WERI-Rb-1 (cell line): Measurements from ENCODE around the gene GAN.

Experiments used
- DNase-seq: peaks from one replicate; pipeline ENCODE4 v3.0.0-alpha.2; 2020
- H3K27ac ChIP-seq: fragments of 250-450 bp; sonication (Bioruptor Pico); 2 replicates; pipeline ENCODE4 v1.5.1; 2020; ENCODE audit warnings: mild to moderate bottlenecking, moderate library complexity
- H3K27me3 ChIP-seq: fragments of 250-450 bp; sonication (Bioruptor Pico); 2 replicates; pipeline ENCODE4 v1.5.1; 2021; ENCODE audit warnings: mild to moderate bottlenecking, low read depth, moderate library complexity; ENCODE audit not compliant: insufficient read depth, severe bottlenecking
- H3K36me3 ChIP-seq: fragments of 250-450 bp; sonication (Bioruptor Pico); 2 replicates; pipeline ENCODE4 v1.5.1; 2020; ENCODE audit warnings: mild to moderate bottlenecking, moderate library complexity
- H3K4me3 ChIP-seq: 2 replicates; pipeline ENCODE4 v1.5.1; 2011; ENCODE audit warnings: low read depth, mild to moderate bottlenecking, control low read depth, low read length
- H3K9me3 ChIP-seq: fragments of 250-450 bp; sonication (Bioruptor Pico); 2 replicates; pipeline ENCODE4 v1.5.1; 2021; ENCODE audit warnings: mild to moderate bottlenecking, moderate library complexity; ENCODE audit not compliant: severe bottlenecking
- TF ChIP-seq, protein P1 (sequence below): IDR thresholded peaks from 2 replicates; pipeline ENCODE4 v1.5.1; 2011; ENCODE audit warnings: low read depth, mild to moderate bottlenecking, control low read depth, inconsistent platforms, low read length

The GAN gene

DNA sequence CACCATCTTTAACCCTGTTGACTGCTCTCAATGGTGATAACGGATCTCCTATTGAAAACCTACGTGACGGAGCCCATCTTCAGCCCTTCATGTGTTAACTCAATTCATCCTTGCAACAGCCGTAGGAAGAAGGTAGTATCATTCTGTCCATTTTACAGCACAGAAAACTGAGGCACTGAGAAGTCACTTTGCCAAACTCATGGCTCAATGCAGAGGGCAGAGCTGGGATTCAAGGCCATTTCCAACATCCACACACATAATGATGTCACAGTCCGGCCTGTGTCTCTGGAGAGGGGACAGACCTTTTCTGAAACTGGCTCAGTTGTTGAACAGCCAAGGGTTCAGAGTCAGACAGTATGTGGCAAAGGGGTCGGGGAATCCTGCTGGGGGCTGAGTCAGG is 77.2 kb downstream of the GAN start:
- Histone ChIP-seq H3K9me3 (no peaks in the 10 kb centered on the region), H3K4me3 (no peak overlapping the region), H3K27me3 (no peaks in the 10 kb centered on the region), H3K36me3 (no peaks in the 10 kb centered on the region), H3K27ac (no peak overlapping the region)
- TF ChIP-seq, protein P1, sequence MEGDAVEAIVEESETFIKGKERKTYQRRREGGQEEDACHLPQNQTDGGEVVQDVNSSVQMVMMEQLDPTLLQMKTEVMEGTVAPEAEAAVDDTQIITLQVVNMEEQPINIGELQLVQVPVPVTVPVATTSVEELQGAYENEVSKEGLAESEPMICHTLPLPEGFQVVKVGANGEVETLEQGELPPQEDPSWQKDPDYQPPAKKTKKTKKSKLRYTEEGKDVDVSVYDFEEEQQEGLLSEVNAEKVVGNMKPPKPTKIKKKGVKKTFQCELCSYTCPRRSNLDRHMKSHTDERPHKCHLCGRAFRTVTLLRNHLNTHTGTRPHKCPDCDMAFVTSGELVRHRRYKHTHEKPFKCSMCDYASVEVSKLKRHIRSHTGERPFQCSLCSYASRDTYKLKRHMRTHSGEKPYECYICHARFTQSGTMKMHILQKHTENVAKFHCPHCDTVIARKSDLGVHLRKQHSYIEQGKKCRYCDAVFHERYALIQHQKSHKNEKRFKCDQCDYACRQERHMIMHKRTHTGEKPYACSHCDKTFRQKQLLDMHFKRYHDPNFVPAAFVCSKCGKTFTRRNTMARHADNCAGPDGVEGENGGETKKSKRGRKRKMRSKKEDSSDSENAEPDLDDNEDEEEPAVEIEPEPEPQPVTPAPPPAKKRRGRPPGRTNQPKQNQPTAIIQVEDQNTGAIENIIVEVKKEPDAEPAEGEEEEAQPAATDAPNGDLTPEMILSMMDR = no peak
- DNase-seq = no peak

DNA sequence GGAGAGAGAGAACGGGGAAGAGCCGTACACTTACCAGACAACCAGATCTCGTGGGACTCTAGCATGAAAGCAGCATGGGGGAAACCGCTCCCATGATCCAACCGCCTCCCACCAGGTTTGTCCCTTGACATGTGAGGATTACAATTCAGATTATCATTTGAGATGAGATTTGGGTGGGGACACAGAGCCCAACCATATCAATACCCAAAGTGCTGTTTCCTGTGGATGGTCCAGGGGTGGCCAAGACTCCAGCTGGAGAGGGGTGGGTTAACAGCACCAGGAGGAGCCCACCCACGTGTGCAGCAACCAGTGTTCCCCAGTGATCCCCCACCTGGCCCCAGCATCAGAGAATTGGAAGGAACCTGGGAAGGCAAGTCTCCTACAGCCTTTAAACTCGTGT is 79.7 kb downstream of the GAN start:
- no peaks in the 10 kb centered on the region for H3K27me3 ChIP-seq
- H3K36me3 ChIP-seq = no peaks in the 10 kb centered on the region
- H3K4me3 ChIP-seq = no peak overlapping the region
- DNase-seq = no peak
- no peak overlapping the region for H3K27ac ChIP-seq
- TF ChIP-seq, protein P1 = no peak
- H3K9me3 ChIP-seq = no peaks in the 10 kb centered on the region

DNA sequence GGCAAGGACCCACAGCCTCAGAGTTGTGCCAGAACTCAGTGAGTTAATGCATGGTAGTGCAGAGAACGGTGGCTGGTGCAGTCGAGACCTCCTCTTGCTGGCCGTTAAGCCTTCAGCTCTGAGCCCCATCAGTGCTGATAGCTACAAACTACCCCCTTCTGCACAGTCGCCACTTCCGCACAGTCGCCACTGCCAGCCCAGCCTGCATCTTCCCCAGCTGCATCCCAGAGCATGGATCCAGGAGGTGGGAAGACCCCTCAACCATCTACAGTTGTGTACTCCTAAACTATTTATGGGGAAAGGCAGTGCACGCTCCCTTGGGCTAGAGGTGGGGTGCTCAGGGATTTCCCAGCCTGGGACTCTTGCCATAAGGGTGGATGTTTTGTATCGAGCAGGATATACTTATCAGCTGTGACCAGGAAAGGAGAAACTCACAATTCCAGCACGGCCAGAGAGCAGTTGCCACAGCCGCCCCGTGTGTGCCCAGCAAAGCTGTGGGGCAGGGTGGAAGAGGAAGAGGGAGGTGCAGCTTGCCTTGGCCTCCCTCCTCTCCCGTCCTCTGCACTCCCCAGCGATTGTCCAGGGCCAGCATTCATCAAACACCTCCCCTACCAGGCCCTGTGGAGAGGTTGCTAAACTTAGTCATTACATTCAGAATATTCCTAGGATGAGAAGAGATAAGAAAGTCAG is 80.3 kb downstream of the GAN start:
- H3K27ac ChIP-seq = no peak overlapping the region
- H3K4me3 ChIP-seq = no peak overlapping the region
- no peaks in the 10 kb centered on the region for H3K36me3 ChIP-seq
- TF ChIP-seq, protein P1 = no peak
- no peak for DNase-seq
- H3K9me3 ChIP-seq = no peaks in the 10 kb centered on the region
- H3K27me3 ChIP-seq = no peaks in the 10 kb centered on the region

DNA sequence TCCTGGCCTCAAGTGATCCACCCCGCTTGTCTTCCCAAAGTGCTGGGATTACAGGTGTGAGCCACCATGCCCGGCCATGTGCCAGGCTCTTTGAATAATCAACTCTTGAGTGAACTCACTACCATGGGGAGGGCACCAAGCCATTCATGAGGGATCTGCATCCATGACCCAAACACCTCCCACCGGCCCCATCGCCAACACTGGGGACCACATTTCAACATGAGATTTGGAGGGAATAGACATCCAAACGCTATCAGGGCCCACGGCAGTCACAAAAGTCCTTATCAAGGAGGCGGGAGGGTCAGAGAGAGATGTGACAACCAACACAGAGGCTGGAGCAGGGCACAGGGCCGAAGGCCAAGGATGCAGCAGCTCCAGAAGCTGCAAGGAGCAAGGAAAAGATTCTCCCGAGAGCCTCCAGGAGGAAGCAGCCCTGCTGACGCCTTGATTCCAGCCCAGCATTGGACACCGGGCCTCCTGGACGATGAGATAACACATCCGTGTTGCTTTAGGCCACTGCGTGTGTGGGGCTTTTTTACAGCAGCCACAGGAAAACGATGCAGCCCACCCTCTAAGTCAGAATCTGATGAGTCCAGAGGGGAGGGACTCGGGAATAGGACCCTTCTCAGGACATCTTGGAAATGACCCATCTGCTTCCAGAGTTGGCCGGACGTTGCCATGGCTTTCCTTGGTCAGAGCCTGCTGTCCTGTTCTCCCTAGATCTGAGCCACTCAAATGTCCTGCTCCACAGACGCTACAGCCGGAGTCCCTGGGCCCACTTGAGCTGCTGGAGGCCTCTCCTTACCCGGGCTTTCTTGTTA is 82.5 kb downstream of the GAN start:
- Histone ChIP-seq H3K27ac (no peak overlapping the region), H3K4me3 (no peak overlapping the region), H3K36me3 (no peaks in the 10 kb centered on the region), H3K9me3 (no peaks in the 10 kb centered on the region), H3K27me3 (no peaks in the 10 kb centered on the region)
- TF ChIP-seq, protein P1 = no peak
- no peak for DNase-seq

DNA sequence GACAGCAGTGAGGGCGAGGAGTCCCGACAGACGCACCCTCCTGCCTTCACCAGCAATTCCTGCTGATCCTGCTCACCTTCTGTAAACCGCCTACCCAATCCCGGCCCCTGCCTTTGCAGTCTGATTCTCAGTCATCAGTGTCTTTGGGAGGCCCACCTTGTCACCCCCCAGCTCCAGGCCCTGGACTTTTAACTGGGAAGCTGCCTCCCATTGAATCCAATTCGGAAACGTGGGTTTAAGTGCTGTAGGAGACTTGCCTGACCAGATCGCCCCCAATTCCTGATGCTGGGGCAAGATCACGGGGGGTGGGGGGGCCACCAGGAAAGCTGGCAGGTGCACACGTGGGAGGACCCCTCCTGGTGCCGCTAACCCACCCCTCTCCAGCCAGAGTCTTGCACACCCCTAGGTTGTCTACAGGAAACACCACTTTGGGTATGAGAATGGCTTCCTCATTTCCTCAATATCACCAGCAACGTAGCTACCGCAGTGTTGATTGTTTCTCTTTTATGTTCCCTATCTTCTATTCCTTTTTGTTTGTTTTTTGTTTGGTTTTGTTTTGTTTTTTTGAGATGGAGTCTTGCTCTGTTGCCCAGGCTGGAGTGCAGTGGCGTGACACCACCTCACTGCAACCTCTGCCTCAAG is 83.2 kb downstream of the GAN start:
- Histone ChIP-seq H3K9me3 (no peaks in the 10 kb centered on the region), H3K27ac (no peak overlapping the region), H3K36me3 (no peaks in the 10 kb centered on the region), H3K27me3 (no peaks in the 10 kb centered on the region), H3K4me3 (no peak overlapping the region)
- DNase-seq = no peak
- TF ChIP-seq, protein P1 = no peak
